Measurements from ENCODE around the gene DNMT3A.

DNMT3A gene

GRCh38 chr2:25324905-25325592 lies 16.7 kb downstream of the DNMT3A start:
- no peak for DNase-seq (ENCODE audit: low spot score)

GRCh38 chr2:25324251-25324650 lies 17.5 kb downstream of the DNMT3A start:
- no peak for DNase-seq (ENCODE audit: low spot score)

- DNase-seq (ENCODE audit: low spot score), result no peak
Observed at GRCh38 chr2:25323610-25324189, 18.0 kb downstream of the DNMT3A start.

- DNase-seq (ENCODE audit: low spot score), result no peak
Observed at GRCh38 chr2:25323042-25323514, 18.6 kb downstream of the DNMT3A start.

- DNase-seq (ENCODE audit: low spot score), result no peak
Observed at GRCh38 chr2:25322312-25322711, 19.4 kb downstream of the DNMT3A start.

- no peak for DNase-seq (ENCODE audit: low spot score)
Observed at GRCh38 chr2:25320077-25320476, 21.6 kb downstream of the DNMT3A start.

- DNase-seq (ENCODE audit: low spot score), result no peak
Observed at GRCh38 chr2:25316101-25316500, 25.6 kb downstream of the DNMT3A start.

GRCh38 chr2:25315316-25315680 lies 26.4 kb downstream of the DNMT3A start:
- no peak for DNase-seq (ENCODE audit: low spot score)

GRCh38 chr2:25314514-25315315 lies 27.0 kb downstream of the DNMT3A start:
- no peak for DNase-seq (ENCODE audit: low spot score)

- DNase-seq (ENCODE audit: low spot score), result no peak
Observed at GRCh38 chr2:25313711-25314513, 27.8 kb downstream of the DNMT3A start.

GRCh38 chr2:25312958-25313710 lies 28.6 kb downstream of the DNMT3A start:
- no peak for DNase-seq (ENCODE audit: low spot score)

GRCh38 chr2:25311865-25312575 lies 29.7 kb downstream of the DNMT3A start:
- no peak for DNase-seq (ENCODE audit: low spot score)

- DNase-seq (ENCODE audit: low spot score), result no peak
Observed at GRCh38 chr2:25310965-25311864, 30.5 kb downstream of the DNMT3A start.

GRCh38 chr2:25310709-25310964 lies 31.1 kb downstream of the DNMT3A start:
- no peak for DNase-seq (ENCODE audit: low spot score)

- peak; percentile 55 for DNase-seq (ENCODE audit: low spot score)
Observed at GRCh38 chr2:25309402-25309801, 32.3 kb downstream of the DNMT3A start.

- DNase-seq (ENCODE audit: low spot score), result no peak
Observed at GRCh38 chr2:25308599-25308998, 33.1 kb downstream of the DNMT3A start.

GRCh38 chr2:25307949-25308557 lies 33.7 kb downstream of the DNMT3A start:
- no peak for DNase-seq (ENCODE audit: low spot score)

- no peak for DNase-seq (ENCODE audit: low spot score)
Observed at GRCh38 chr2:25306777-25307368, 34.9 kb downstream of the DNMT3A start.

GRCh38 chr2:25305775-25306174 lies 36.0 kb downstream of the DNMT3A start:
- DNase-seq (ENCODE audit: low spot score), result peak; percentile 30

All from GM03348 (cell line).